ENCODE data around the gene HEG1.

The HEG1 gene

DNA sequence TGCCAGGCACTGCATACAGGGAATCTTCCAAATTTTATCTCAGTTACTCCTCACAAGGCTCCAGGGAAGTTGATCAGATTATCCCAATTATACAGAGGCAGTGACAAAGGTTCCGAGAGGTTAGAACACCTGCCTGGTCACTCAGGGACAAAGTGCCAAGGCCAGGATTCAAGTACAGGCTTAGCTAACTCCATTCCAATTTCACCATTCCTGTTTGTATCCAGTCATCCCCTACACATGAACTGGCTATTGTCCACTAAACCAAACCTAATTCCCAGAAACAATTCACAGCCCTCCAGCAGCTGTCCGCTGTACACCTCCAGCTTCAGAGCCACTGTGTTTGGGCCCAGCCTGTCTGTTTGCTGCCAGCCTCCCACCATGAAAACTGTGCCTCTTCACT, 137.3 kb downstream of the HEG1 start:
- Histone ChIP-seq H3K36me3 (no peaks in the 10 kb centered on the region), H3K27ac (no peak overlapping the region), H3K4me3 (ENCODE audit: low read depth in 1 of 2, low read length in 1 of 2) (no peak overlapping the region), H3K27me3 (no peaks in the 10 kb centered on the region), H3K4me1 (ENCODE audit: control insufficient read depth in 1 of 2, insufficient read depth in 1 of 2, low read depth in 1 of 2, low read length in 1 of 2) (no peaks in the 10 kb centered on the region), H3K9me3 (no peaks in the 10 kb centered on the region)
- TF ChIP-seq, protein P1, sequence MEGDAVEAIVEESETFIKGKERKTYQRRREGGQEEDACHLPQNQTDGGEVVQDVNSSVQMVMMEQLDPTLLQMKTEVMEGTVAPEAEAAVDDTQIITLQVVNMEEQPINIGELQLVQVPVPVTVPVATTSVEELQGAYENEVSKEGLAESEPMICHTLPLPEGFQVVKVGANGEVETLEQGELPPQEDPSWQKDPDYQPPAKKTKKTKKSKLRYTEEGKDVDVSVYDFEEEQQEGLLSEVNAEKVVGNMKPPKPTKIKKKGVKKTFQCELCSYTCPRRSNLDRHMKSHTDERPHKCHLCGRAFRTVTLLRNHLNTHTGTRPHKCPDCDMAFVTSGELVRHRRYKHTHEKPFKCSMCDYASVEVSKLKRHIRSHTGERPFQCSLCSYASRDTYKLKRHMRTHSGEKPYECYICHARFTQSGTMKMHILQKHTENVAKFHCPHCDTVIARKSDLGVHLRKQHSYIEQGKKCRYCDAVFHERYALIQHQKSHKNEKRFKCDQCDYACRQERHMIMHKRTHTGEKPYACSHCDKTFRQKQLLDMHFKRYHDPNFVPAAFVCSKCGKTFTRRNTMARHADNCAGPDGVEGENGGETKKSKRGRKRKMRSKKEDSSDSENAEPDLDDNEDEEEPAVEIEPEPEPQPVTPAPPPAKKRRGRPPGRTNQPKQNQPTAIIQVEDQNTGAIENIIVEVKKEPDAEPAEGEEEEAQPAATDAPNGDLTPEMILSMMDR (IDR thresholded peaks at IDR 0.05): no peak

- TF ChIP-seq, protein P1 (IDR thresholded peaks at IDR 0.05): no peak
- no peaks in the 10 kb centered on the region for H3K36me3 ChIP-seq
- no peaks in the 10 kb centered on the region for H3K4me1 ChIP-seq (ENCODE audit: control insufficient read depth in 1 of 2, insufficient read depth in 1 of 2, low read depth in 1 of 2, low read length in 1 of 2)
- no peak overlapping the region for H3K27ac ChIP-seq
- no peak overlapping the region for H3K4me3 ChIP-seq (ENCODE audit: low read depth in 1 of 2, low read length in 1 of 2)
- no peaks in the 10 kb centered on the region for H3K27me3 ChIP-seq
- H3K9me3 ChIP-seq: no peaks in the 10 kb centered on the region
These were observed 138.9 kb downstream of the HEG1 start for GRCh38 chr3:124916837-124917409.
